ENCODE results near the gene TDRD12.
"Not testable (repeated sequence)": the region's sequence is repeated elsewhere in the genome, so short reads cannot be mapped to it uniquely, and the experiment has no call there.

The TDRD12 gene

DNA sequence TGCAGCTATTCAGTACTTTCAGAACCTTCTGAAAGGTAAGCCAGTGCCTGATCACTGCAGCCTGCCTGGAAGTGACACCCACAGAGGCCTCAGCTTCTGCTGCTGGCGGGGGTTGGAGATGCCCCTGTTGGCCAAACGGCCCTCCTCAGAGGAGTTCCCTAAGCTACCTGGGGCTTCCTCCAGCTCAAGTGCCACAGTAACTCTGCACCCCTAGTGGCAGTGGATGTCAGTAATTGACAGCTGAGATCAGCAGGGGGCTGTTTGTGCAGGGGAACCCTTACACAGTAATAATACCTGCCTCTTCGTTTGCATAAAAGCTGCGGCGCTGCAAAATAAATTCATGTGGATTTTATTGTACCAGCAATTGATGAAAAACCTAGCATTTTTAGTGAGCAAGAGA, 28.9 kb downstream of the TDRD12 start:
- no peak for DNase-seq (ENCODE audit: low spot score)

DNA sequence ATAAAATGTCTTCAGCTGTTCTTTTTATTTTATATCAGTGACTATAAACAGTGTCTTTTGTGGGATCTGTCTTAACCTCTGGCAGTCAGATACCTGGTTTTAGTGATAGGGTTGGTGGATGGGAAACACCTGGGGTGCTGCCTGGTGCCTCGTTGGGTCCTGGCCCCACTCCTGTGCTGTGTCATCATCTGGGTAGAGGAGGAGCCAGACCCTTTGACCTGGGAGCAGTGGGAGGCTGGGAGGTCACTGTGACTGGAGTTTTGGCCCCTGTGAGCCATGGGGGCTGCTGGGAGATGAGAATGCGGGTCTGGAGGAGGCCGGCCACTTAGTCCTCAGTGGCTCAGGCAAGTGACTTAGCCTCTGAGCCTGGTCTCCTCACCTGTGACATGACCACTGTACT, 29.4 kb downstream of the TDRD12 start:
- no peak for DNase-seq (ENCODE audit: low spot score)

DNA sequence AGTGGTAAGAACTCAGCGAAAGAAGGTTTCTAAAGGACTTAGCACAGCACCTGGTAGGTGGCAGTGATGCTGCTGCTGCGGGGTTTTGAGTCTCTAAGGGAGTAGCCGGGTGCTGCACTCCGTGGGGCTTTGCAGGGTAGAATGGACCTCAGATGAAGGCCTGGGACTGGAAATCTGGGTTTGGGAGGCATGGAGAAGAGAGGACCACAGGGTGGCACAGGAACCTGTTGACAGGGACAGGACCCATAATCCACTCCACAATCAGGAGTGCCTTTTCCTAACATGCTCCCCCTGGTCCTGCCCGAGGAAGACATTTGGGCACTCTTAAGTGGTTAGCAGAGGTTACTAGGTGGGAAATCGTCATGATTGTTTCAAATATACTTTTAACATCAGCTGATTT, 29.8 kb downstream of the TDRD12 start:
- no peak for DNase-seq (ENCODE audit: low spot score)

DNA sequence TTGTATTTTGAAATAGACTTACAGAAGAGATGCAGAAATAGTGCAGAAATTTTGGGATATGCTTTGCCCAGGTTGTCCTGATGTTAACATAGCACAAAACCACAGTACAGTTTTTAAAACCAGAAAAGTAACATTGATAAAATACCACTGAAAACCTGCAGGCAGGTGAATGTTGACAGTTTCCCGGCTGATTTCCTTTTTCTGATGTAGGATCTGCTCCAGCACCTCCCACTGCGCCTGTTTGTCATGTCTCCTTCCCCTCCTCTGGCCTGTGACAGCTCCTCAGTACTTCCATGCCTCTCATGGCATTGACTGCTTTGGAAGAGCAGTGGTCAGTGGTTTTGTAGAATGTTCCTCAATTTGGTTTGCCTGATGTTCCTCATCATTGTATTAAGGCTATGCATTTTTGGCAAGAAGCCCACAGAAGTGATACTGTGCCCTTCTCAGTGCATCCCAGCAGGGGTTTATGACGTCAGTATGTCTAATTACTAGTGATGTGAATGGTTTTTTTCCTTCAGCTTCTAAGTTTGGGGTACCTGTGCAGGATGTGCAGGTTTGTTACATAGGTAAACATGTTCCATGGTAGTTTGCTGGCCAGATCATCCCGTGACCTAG, 31.0 kb downstream of the TDRD12 start:
- DNase-seq (ENCODE audit: low spot score) = no peak

DNA sequence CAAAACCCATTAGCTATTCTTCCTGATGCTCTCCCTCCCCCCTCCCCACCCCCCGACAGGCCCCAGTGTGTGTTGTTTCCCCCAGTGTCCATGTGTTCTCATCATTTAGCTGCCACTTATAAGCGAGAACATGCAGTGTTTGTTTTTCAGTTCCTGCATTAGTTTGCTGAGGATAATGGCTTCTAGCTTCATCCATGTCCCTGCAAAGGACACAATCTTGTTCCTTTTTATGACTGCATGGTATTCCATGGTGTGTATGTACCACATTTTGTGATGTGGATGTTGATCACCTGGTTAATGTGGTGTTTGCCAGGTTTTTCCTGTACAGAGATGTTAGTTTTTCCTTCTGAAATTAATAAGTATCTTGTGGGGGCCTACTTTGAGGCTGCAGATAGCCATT, 31.5 kb downstream of the TDRD12 start:
- DNase-seq (ENCODE audit: low spot score) = no peak

DNA sequence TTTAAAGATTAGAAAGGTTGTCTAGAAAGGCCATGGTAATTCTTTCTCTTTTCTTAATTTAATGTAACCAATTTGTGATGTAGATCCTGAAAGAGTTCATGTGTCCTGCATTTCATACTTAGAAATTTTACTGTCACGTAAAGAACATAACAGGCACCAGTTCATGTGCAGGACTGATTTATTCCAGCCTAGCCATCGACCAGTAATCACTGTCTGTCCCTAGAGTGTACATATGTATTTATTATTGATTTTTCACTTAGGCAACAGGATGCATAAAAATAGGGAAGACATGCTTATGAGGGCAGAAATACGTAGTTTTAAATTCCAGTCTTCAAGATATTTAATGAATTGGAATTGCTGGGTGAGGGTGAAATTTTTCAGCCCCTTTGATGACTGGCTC, 37.6 kb downstream of the TDRD12 start:
- no peak for DNase-seq (ENCODE audit: low spot score)

DNA sequence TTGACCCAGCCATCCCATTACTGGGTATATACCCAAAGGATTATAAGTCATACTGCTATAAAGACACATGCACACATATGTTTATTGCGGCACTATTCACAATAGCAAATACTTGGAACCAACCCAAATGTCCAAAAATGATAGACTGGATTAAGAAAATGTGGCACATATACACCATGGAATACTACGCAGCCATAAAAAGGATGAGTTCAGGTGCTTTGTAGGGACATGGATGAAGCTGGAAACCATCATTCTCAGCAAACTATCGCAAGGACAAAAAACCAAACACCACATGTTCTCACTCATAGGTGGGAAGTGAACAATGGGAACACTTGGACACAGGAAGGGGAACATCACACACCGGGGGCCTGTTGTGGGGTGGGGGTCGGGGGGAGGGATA, 45.8 kb downstream of the TDRD12 start:
- DNase-seq (ENCODE audit: low spot score) = not testable (repeated sequence)

DNA sequence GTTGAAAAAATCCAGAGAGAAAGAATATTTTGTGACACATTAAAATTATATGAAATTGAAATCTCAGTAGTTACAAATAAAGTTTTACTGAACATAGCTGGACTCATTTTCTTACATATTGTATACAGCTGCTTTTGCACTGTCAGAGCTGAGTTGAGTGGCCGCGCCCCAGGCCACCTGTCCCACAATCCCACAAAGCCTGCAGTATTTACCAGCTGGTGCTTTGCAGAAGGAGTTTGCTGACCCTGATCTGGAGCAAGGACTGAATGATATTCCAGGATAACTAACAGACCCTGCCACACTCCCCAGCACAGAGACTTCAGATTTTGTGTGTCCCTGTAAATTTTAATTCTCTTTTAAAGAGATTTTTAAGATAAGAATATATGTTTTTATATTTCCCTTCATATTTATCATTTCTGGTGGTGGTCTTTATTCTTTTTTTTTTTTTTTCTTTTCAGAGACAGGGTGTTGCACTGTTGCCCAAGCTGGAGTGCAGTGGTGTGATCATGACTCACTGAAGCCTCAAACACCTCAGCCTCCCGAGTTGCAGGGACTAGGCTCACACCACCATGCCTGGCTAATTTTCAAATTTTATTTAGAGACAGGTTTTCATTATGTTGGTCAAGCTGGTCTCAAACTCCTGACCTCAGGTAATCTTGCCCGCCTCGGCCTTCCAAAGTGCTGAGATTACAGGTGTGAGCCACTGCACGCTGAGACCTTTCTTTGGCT, 48.5 kb downstream of the TDRD12 start:
- no peak for DNase-seq (ENCODE audit: low spot score)

DNA sequence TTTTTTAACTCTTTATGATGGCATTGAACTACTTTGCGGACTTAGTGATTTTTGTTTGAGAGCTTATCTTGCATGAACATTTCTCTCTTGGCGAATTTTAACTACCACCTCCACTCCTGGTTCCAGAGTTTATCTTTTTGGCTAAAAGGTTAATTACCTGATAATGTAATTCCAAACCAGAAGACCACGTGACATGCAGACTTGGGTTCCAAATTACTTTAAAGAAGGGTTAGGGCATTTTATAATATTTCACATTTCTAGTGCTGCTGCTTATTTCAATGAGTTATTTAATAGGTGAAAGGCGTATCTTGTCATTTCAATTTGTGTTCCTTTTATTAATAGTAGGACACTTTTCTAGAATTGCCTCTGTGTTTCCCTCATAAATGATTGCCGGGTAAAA, 52.0 kb downstream of the TDRD12 start:
- no peak for DNase-seq (ENCODE audit: low spot score)

DNA sequence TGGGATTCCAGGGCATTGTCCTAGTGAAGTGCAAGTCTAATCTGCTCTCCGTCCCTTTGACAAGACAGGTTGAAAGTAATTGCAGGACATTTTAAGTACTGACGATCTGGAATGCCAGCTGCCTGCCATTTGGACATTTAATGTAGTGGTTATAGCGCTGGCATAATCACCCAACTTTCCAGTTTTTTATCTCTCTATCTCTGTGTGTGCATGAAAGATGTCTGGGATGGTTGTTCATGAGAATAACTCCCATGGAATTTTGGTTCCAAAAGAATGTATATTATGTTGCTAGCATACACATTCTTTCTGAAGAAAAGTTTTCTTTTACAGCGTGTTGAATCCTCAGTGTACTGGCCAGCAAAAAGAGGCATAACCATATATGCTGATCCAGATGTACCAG, 53.6 kb downstream of the TDRD12 start:
- DNase-seq (ENCODE audit: low spot score) = no peak

DNA sequence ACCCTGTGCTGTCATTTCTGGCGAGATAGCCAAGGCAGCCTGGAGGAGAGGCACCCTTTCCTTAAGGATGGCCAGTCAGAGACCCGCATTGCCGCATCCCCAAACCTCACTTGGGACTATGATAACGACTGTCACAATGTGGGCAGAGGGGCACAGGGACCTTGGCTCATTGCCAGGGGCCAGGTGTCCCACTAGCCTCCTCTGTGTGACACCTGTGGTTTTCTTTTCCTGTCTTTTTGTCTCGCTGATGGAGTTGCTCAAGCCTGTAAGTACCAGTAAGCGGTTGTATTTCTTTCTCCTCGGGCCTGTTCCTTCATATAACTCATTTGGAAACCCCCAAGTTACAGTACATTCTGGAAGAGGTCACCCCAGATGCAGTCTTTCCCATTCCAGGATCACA, 59.5 kb downstream of the TDRD12 start:
- no peak for DNase-seq (ENCODE audit: low spot score)

DNA sequence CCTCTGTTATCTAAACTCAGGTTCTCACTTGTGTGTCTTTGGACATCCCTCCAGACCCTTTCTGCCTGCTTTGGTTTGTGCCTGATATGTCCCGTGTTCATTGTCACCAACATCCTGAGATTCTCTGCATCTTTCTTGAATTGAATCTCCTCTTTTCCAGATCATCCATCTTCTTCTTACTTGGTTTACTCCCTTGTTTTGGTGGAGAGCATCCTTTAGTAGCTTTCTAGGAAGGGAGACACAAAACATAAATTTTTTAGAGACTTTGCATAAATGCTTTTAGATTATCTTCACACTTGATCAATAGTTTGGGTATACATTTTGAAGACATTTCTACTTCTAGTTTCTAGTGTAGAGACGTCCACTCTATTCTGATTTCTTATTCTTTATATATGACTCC, 61.7 kb downstream of the TDRD12 start:
- DNase-seq (ENCODE audit: low spot score) = no peak

DNA sequence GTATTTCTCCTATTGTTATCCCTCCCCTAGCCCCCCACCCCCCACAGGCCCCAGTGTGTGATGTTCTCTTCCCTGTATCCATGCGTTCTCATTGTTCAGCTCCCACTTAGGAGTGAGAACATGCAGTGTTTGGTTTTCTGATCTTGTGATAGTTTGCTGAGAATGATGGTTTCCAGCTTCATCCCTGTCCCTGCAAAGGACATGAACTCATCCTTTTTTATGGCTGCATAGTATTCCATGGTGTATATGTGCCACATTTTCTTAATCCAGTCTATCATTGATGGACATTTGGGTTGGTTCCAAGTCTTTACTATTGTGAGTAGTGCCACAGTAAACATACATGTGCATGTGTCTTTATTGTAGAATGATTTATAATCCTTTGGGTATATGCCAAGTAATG, 62.5 kb downstream of the TDRD12 start:
- DNase-seq (ENCODE audit: low spot score) = not testable (repeated sequence)

DNA sequence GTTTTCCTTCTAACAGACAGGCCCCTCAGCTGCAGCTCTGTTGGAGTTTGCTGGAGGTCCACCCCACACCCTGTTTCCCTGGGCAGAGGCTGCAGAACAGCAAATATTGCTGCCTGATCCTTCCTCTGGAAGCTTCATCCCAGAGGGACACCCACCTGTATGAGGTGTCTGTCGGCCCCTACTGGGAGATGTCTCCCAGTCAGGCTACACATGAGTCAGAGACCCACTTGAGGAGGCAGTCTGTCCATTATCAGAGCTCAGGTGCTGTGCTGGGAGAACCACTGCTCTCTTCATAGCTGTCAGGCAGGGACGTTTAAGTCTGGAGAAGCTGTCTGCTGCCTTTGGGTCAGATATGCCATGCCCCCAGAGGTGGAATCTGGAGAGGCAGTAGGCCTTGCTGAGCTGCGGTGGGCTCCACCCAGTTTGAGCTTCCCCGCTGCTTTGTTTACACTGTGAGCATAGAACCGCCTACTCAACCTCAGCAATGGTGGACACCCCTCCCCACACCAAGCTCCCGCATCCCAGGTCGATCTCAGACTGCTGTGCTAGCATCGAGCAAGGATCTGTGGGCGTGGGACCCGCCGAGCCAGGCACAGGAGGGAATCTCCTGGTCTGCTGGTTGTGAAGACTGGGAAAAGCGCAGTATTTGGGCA, 67.7 kb downstream of the TDRD12 start:
- DNase-seq (ENCODE audit: low spot score) = not testable (repeated sequence)

DNA sequence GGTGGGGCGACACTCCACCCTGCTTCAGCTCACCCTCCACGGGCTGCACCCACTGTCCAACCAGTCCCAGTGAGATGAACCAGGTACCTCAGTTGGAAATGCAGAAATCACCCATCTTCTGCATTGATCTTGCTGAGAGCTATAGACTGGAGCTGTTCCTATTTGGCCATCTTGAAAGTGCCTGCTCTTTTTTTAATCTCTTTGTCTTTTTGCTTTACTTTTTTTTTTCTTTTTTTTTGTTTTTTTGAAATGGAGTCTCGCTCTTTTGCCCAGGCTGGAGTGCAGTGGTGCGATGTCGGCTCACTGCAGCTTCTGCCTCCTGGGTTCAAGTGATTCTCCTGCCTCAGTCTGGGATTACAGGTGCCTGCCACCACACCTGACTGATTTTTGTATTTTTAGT, 68.3 kb downstream of the TDRD12 start:
- not testable (repeated sequence) for DNase-seq (ENCODE audit: low spot score)

DNA sequence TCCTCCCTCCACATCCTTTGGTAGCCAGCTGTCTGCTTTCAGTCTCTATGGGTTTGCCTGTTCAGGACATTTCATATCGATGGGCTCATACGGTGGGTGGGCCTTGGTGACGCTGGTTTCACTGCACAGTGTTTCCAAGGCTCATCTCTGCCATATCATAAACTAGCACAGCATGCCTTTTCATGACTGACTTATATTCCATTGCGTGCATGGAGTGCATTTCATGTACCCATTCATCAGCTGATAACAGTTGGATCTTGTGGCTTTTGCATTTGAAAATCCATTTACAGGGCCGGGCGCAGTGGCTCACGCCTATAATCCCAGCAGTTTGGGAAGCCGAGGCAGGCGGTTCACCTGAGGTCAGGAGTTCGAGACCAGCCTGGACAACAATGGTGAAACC, 69.9 kb downstream of the TDRD12 start:
- no peak for DNase-seq (ENCODE audit: low spot score)

DNA sequence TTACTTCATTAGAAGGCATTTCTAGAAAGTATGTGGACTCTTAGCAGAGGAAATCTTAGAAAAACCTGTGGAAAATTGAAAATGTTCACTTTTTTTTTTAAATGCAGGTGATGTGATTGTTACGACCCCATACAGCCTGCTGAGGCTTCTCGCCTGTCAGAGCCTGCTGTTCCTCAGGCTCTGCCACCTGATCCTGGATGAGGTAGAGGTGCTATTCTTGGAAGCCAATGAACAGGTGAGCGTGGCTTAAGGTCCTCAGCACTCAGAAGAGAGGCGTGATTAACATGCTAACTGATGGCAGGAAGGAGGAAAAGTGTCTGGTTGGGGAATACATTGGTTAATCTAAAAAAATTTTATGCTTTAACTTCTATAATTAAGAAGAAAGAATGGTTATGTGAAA, 78.6 kb downstream of the TDRD12 start:
- DNase-seq (ENCODE audit: low spot score) = no peak

DNA sequence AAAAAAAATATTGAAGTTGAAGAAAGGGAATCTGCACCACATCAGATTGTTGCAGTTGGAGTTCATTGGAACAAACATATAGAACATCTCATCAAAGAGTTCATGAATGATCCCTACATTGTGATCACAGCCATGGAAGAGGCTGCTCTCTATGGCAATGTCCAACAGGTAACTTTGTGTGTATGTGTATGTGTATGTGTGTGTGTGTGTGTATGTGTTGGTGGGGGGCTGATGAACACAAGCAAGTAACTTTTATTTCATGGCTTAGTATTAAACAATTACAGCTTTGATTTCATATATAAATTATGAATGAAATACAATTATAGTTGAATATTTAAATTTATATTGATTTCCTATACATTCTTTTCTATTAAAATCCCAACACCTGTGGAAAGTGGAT, 80.6 kb downstream of the TDRD12 start:
- no peak for DNase-seq (ENCODE audit: low spot score)

DNA sequence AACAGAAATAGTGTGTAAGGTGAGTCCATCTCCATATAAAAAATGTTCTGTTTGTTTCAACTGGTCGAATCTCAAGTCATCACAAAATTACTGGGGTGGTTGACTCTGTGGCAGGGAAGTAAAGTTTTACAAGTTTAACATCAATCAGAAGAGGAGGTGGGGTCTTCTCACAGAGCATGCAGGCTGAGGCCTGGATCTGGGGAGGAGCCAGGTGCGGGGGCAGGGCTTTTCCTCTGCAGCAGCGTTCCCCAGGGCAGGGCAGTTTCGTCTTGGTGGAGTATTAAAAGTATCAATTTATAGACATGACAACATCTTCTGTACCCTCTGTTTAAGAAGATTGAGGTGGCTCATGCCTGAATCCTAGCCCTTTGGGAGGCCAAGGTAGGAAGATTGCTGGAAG, 81.2 kb downstream of the TDRD12 start:
- DNase-seq (ENCODE audit: low spot score) = no peak

DNA sequence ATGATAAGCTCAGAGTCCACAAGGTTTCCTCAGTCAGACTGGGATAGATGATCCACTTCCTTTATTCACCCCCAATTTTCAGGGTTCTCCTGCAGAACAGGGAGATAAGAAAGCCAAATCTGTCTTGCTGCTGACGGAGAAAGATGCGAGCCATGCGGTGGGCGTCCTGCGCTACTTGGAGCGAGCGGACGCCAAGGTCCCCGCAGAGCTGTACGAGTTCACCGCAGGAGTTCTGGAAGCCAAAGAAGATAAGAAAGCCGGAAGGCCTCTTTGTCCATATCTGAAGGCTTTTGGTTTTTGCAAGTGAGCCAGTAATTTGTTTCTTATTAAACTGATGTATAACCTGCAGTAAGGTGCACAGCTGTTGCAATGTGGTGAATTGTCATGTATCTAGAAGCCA, 83.3 kb downstream of the TDRD12 start:
- no peak for DNase-seq (ENCODE audit: low spot score)

DNA sequence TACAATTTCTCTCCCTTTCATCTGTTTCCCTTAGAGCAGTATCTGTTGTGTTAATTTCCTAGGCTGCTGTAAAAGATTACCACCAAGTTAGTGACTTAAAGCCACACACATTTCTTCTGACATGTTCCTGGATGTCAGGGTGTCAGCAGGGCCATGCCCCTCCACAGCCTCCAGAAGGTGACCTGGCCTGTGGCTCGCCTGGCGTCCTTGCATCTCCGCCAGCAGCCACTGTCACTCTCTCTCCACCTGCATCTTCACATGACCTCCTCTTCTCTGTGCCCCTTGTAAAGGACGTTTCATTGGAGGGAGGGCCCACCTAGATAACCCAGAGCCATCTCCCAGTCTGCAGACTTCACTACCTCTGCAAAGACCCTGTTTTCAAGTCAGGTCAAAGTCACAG, 88.7 kb downstream of the TDRD12 start:
- no peak for DNase-seq (ENCODE audit: low spot score)

DNA sequence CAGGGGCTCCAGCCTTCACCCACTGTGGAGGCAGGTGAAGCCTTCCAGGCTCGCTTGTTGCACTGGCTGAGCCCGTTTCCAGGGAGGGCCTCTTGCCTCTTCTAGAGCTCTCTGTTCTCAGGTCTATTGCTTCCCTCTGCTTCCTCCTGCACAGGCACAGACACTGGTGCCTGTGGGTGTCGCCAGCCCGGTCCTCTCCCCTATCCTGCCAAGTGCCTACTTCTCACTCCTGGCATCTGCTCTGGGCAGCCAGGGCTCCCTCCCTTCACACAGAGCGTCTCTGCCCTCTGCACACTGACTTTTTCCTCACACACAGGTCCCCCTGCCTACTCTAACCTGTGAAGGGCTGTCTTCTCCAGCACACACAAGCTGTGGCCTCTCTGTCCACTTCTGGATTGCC, 89.7 kb downstream of the TDRD12 start:
- DNase-seq (ENCODE audit: low spot score) = no peak

DNA sequence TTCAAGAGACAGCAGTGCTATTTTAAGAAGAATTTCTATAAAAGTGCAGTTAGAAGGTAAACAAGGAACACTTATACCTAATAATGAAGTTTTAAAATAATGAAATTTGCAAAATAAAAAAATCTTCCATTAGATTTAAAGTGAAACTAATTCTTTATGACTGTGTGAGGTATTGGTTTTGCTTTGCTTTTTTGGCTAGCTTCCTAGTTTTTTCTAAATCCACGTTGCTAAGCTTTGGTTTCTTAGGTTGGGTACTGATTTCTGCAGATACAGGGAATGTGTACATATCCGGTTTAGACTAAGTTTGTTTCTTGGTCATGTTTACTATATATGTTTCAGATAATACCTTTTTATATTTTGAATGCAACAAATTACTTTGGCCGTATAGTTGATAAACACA, 90.2 kb downstream of the TDRD12 start:
- DNase-seq (ENCODE audit: low spot score) = no peak

DNA sequence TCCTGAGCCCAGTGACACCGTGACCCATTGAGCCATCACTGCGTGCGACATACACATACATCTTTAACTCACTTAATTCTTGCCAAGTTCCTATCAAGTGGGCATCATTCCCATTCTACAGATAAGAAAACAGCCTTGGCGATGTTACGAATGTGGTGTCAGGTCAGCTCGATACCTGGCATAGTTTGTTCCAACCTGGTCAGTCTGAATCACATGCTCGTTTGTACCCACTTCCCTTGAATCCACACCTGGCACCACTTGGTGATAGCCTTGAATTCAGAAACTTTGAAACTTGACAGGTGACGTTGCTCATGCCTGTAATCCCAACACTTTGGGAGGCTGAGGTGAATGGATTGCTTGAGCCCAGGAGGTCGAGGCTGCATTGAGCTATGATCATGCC, 90.9 kb downstream of the TDRD12 start:
- no peak for DNase-seq (ENCODE audit: low spot score)
